DMS153 treated with DMSO at 0.1 percent for 48 hours (cell line): ENCODE measurements around the gene LAMB1.
A peak's percentile ranks its signal among the peaks of the same experiment; 100 is the strongest.

Experiments used
- DNase-seq: peaks from one replicate; lab custom pipeline; 2025; ENCODE audit not compliant: unreplicated experiment; lab: John Stamatoyannopoulos, UW

The LAMB1 gene

DNA sequence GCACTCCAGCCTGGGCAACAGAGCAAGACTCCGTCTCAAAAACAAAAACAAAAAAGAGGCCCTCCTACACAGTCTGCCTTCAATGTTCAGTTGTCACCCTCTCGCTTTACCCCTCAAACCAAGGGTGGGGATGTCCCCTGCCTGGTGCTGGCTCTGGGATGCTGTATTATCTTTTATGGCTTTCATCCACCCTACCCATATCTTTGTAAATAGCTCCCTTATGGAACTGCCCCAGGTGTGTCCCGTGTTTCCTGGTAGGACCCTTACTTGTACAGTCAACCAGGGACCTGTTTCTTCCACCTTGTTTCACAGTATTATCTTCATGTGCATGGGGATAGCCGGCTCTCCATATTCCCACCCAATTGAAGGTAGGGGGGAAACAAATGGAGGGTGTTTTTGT lies 15.7 kb upstream of the LAMB1 start:
- no peak for DNase-seq

DNA sequence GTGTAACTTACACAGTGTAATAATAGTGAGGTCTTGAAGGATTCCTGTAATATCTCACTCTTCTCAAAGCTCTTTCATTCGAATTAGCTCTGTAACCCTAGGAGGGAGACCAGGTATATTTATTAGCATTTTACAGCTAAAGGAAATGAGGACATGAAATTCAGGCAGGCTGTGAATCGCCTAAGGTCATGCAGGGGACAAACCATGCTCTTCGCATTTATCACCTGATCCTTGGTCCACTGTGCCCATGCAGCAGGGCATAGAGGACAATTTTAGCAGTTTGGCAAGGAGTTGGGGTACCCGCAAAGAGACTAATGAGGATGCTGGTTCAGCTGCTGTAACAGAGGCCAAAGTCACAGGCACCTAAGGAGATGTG lies 14.8 kb upstream of the LAMB1 start:
- DNase-seq = no peak

DNA sequence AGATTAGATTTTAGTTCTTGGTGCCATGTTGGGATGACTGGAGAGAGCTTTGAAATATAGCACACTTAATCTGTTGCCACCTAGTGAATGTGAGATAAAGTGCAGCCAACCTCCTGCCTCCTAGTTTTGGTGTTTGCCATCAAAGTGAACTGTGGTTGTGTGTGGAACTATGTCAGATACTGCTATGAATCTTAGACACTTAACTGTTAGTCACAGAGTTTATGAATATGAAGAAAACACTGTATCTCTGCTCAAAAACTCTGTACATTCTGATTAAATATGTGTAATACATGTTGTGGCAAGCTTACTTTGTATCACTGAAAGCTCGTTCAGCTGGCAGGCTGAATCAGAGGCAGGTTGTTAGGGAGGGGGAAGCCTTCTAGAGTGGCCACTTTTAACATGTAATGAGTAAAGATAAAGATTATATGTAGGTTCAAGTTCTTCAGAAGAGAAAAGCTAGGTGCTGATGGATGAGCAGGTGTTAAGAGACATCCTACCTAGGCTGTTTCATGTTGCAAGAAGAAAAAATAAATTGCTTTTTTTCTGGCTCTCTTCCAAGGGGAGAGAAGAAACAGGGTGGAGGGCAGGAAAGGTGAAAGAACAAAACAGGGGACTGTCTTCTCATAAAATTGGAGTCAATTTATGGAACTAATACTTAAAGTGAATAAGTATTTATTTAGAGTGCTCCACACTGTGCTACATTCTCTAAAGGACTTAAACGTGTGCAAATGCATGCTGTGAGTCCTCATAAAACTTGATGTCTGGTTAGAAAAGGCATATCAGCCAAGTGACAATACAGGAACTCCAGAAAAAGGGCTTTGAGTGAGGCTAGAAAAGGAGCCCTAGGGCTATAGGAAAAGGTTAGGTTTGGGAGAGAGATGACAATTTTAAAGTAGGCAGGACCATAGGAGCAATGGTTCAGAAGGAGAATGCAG lies 14.1 kb upstream of the LAMB1 start:
- peak; percentile 28 for DNase-seq

DNA sequence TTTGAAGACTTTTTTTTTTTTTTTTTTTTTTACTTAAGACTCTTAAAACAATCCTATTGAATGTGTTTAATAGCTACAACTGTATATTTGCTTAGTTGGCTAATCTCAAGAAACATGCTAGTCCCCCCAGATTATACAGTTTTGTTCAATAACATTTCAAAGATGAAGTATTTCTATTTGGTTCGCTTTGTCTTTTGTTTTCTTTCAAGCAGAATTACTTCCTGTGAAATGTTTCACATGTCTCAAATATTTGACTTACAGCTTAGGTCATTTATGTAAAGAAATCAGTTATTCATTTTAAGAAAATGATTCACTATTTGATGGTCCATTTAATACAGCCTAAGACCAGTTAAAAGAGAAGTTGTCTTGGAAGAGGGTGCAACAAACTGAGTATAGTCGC lies 12.8 kb upstream of the LAMB1 start:
- no peak for DNase-seq

DNA sequence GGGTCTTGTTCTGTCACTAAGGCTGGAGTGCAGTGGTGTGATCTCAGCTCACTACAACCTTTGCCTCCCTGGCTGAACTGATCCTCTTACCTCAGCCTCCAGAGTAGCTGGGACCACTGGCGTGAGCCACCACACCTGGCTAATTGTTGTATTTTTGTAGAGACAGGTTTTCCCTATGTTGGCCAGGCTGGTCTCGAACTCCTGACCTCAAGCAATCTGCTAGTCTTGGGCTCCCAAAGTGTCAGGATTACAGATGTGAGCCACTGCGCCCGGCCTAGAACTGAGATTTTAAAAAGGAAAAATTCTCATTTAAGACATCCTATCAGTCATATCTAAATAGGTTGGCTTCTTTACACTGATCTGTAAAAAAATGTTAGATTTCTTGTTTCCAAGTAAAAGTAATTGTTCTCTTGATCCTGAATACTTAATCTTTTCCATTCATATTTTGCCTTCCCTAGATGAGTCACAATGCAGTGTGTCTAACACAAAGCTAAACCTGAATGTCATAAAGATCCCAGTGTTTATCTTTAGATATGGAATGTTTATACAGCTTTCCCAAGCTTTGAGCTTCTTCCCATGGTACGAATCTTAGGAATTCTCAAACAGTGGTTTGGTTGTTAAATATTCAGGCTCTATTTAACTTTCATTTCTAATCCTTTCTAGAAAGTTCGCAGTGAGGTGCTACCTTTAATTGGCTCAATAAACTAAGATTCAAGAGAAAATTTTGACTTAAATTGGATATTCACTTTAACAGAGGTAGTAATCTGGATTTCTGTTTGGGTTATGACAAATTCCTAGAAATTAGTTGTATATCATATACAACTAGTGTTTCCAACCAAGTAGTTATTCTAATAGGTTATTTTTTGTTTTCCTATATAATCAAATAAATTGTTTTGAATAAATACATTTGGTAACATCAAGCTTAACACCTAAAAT lies 12.1 kb upstream of the LAMB1 start:
- no peak for DNase-seq

DNA sequence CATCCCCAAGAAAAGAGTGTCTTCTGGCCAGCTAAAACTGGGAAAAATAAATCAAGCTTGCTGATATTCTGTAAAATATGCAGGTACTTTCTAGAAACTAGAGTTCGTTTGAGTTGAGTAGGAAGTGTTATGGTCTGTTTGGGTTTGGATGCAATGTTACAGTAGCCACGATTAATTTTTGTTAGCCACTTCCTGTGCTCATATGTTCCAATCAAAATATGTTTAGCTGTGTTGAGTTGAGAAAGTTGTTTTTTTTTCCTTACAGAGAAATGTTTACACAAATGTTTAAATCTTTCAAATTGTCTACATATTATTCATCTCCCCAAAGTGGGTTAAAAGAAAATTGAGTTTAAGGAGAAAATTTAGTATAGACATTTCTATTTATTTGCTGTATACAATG lies 11.3 kb upstream of the LAMB1 start:
- DNase-seq = no peak

DNA sequence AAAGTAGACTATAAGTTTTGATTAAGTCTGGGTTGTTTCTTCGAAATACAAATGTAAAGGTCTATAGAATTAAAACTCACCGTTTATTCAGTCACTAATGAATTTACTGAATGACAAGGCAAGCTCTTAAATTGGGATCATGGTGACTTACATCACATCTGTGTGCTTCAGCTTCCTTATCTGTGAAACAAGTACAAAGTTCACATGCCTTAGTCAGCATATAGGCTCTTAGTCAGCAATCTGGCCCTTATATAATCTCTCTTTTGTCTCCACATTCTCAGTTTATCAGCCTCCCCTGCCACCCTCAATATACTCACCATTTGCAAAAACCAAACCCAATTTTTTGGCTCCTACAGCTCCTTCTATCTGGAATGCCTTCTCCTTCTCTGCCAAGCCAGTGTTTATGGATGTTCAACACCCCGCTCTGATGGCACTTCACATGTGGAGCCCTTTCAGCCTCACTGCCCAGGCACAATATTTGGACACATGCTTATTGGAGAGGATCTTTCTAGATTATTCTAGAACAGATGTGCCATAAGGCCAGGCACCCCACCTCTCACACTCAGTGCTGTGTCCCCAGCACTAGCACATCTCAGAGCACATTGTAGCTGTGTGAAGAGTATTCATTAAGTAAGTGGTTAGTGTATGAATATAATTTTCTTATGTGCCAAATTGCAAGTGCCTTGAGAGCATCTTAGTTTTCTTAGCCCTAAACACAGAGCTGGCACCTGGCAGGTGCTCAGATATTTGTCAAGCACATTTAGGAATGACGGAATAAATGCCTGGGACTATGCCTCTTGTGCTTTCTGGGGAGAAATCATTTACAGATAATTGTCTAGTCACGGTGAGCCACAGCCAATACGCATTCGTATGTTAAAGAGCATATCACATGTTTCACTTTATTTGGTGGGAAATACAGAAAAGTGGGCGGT lies 9.8 kb upstream of the LAMB1 start:
- DNase-seq = no peak

DNA sequence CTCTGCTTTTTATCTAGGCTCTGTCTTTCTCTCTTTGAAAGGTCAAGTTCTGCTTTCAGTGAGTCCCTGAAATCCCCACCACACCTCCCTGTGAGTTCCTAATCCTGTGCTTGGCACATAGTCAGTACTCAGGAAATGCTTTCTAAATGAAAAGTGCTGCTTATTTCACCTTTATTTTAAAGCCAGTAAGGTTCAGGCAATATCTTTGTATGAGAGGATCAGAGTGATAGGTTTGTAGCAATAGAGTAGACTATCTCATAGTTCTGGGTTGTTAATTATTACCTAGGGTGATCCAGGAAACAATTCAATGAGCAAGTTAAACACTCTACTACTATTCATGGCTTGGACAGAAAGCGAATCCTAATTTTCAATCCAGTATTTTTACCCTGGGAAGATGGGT lies 7.4 kb upstream of the LAMB1 start:
- DNase-seq = no peak

DNA sequence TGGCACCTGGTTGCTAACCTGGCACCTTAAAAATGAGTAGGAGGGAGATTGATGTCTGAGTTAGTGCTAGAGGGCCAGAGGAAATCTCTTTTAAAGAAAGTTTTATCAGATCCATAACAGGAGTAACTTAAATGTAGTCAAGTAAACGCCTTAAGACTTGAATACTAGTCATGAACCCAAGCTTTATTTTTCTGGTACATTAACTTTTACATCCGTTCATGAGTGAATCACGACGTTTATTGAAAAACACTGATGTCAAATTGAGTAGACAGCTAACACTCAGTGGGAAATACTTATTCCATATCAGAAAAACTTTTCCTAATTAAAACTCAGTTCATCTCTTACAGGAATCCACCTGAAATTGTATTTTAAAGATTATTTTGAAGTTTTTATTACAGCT lies 6.9 kb upstream of the LAMB1 start:
- DNase-seq = no peak

DNA sequence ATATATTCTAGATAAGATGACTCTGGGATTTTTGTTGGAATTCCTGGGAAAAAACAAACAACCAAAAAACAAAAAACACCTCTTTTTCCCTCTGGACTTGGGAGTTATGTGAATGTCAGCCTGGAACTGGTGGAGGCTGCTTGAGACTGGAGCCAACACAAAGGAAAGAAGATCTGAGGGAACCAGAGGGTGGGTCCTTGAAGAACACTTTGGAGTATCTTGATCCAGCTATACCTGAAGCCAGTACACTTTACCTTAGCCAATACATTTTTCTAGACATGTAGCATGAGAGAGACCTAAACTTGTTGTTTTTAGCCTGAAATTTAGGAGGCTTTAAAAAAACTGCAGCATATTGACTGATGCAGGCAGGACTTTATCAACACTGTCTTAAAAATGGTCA lies 5.9 kb upstream of the LAMB1 start:
- DNase-seq = no peak

DNA sequence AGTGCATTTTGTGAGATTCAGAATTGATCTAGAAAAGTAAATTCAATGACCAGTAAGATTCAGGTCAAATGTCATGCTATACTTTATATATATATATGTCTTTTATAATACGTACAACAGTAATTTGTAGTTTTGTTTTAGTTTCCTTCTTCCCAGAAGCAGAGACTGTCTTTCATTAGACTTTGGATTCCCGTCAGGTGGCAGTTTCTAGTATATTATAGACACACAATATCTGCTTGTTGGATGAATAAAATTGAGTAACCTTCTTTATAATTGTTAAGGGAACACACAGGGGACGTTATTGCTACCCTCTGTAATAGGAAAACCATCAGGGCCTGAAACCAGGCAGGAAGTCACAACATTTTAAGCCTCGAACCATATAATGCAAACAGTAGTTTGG lies 5.3 kb upstream of the LAMB1 start:
- no peak for DNase-seq

DNA sequence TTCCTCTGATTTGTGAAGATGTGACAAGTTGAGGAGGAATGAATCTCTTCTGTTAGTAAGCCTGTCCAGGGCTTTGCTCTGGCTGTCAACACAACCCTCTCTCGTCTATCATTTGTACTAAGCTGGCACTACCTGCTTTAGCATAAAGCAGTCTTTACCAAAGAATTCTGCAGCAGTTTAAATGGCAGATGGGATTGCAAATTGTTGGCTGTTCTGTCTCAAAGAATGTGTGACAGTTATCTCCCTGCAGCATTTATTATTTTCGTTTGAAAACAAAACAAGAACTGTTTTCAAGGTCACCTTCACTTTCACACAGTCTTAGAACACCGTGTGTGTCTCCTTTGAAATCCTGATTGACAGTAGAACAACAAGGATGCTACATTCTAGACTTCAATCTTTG lies 4.8 kb upstream of the LAMB1 start:
- DNase-seq = no peak

DNA sequence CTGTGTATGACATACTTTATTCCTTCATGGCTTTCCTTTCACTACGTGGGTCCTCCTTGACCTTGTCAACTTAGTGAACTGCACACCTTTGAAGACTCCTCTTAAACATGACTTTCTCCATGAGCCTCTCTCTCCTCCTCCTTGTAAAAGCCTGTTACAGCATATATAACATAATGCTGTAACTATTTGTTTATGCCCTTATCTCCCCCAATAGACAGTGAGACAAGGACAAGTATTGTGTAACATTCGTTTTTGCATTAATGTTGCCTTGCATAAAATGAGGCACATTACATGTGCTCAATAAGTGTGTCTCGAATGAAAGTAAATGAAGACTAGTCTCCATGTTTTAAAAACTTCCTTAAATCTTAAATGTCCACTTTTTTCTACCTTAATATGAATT lies 4.3 kb upstream of the LAMB1 start:
- no peak for DNase-seq

DNA sequence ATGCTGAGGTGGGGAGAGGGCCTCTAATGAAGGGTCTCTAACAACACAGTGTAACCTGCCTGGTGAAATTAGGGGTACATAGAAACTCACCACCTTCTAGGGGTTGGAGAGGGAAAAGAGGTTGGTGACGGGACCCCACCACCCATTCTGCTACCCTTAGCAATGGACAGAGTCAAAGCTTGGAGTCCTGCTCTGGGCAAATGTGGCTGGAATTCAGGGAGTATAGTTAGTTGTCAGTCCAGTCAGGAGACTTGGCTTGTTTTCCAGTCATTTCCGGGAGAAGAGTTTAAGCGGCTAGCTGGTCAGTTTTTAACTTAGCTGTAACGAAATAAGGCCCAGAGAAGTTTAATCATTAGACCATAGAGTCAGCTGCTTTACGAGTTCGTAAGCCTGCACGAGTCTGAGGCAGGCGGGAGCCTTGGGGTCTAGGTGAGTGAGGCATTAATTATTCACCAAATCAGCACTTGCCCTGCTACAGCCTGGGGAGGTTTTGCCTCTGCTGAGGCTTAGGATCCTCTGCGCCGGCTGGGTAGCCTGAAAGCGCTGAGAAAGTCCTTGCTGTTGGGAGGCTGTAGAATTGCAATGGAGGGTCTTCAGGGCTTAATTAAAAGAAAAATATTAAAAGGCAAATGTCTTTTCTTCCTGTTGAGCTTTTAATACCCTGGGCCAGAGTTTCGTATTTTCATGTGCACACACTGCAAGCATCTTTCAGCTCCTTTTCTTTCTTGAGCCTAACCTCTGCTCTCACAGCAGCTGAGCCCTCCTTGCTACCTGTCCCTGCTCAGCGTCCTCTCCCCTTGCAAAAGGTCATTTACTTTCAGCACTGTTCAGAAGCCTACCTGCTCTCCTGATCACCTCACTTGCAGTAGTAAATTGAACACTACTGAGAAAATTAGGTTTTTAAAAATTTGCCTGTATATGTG lies 1.5 kb upstream of the LAMB1 start:
- no peak for DNase-seq

DNA sequence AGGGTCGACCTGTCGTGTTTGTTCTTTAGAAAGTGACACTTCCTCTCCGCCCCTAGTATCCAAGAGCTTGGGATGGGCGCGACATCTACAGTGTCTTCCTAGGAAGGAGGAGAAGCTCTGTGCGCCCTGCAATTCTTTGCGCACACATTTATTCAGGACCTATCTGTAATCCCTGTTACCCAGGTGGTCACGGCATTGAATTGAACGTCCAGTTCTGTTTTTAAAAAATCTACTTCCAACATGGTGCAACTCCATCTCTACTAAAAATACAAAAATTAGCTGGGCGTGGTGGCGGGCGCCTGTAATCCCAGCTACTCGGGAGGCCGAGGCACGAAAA lies 606 bp upstream of the LAMB1 start:
- no peak for DNase-seq

DNA sequence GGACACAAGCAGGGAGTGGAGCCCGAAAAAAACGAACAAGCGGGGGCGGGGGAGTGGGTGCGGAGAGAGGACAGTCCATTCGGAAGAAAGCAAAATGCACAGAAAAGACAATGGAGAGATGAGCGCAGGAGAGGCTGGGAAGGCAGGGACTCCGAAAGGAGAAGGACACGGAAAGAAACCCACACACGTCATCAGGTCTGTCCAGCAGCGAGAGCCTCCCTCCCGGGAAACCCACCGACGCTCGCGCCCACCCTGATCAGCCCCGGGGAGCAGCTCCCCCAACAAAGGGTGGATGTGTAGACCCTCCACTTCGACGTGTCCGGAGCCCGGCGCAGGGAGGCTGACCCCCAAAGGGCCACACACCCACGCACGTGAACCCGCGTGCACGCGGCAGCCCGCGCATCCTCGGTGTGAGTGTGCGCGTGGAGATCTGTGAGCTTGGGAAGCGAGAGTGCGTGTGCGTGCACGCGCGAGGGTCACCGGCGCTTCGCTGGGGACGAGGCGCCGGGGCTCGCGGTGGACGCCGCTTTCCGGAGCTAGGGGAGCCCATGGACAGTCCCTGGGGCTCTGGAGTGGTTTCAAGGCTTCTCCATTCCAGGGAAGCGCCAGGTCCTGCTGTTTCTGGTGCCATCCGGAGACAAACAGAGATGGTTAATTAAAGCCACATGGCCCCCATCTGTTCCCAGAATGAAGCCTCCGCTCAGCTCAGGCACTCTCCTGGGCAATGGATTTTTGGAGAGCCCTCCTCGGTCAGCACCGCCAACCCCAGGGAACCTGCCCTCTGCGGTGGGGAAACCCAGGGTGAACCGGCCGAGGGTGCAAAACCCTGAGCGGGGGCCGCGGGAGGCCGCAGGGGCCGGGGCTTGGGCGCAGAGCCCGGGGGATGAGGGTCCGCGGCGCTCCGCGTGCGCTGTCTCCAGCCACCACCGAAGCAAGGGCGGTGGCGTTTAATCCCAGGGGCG lies 916 bp downstream of the LAMB1 start:
- no peak for DNase-seq

DNA sequence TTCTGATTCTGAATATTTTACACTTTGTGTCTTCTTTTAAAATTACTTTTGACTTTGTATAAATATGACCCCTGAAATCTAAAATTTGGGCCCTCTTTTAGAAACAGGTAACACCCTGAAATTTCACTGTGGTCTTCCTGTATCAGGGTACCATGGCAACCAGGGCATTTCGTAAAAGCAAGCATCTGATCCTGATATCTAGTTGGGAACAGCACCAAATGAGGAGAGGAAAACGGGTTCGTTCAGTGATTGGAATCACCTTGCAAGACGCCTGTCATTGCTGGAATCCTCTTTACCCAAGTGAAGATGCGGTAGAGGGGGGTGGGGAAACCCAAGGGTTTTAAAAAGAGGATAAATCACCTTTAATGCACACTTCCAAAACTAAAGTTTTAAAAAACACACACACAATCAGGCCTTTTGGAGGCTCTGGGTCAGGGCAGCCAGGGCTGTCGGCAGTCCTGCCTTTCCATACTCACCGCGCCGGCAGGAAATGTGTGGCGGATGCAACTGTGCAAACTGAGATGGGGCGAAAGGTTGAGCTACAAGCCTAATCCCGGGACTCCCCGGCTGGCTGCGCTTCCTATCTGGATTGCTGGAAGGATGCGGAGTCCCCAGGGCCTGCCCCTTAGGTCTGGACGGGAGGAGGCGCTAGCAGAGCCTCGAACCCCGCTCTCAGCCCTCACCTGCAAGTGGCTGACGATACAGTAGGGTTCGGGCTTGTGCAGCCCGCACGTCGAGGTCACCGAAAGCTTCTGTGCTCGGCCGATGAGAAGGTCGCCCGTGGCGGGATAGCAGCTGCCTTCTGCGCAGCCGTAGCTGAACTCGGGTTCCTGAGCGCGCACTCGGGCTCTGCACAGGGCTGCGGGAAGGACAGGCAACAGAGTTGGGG lies 1.8 kb downstream of the LAMB1 start:
- DNase-seq = peak; percentile 21
